ENCODE measurements around the gene FES. TPM values are rescaled to one million over a fixed set of nuclear protein-coding genes. Genes with fewer than 3 reads are reported as not detected.

Gene FES
- polyA plus RNA-seq, 2 of the 4 experiments (the other 2 are of a cell fraction), result 0.39 to 0.50 TPM

- Histone ChIP-seq H3K9me3 (no peaks in the 10 kb centered on the region), H3K4me2 (no peak overlapping the region), H3K4me3 (no peak overlapping the region), H3K4me1 (no peaks in the 10 kb centered on the region), H3K27ac (no peak overlapping the region)
- ATAC-seq (no peak), DNase-seq (ENCODE audit: low read depth in 1 of 2, low spot score in 1 of 2) (no peak), FAIRE-seq (no peak)
- WGBS (ENCODE audit: missing lambda C conversion rate), result 92% methylated on average over 11 of the region's 11 CpGs
- TF ChIP-seq NR3C1 (IDR thresholded peaks at IDR 0.05) (no peak), FOXS1 (CRISPR knock-in tag; IDR thresholded peaks at IDR 0.05) (no peak), HES2 (IDR thresholded peaks at IDR 0.05) (no peak), HMGXB4 (CRISPR knock-in tag; IDR thresholded peaks at IDR 0.05; ENCODE audit: borderline replicate concordance) (no peak), E2F6 (IDR thresholded peaks at IDR 0.05; ENCODE audit: borderline replicate concordance, low read depth) (no peak), RCOR1 (IDR thresholded peaks at IDR 0.05; ENCODE audit: low read depth, low read length) (no peak), TP53 (CRISPR knock-in tag; IDR thresholded peaks at IDR 0.05) (no peak), ZNF302 (CRISPR knock-in tag; IDR thresholded peaks at IDR 0.05) (no peak), CEBPB (IDR thresholded peaks at IDR 0.05) (no peak), FOSB (CRISPR knock-in tag; IDR thresholded peaks at IDR 0.05) (no peak), POLR2AphosphoS2 (conservative IDR thresholded peaks at IDR 0.05; ENCODE audit: low read length) (no peak), RNF2 (IDR thresholded peaks at IDR 0.05; ENCODE audit: borderline replicate concordance, low read depth) (no peak), CBX8 (IDR thresholded peaks at IDR 0.05) (no peak), EHF (CRISPR knock-in tag; IDR thresholded peaks at IDR 0.05) (no peak), HOXA7 (CRISPR knock-in tag; IDR thresholded peaks at IDR 0.05) (no peak), NFE2L2 (conservative IDR thresholded peaks at IDR 0.05; ENCODE audit: low read length) (no peak)
- ChIA-PET POLR2A (no interaction called here), CTCF (interaction anchor here (1.4 to 9.2 kb wide), 4 partner anchors 9 to 16 kb away, joined by 3 to 83 read pairs (median 40); partner anchors contain the start of genes HDDC3, MAN2A2 and UNC45A)
Measured at GRCh38 chr15:90916461-90916860, 32.2 kb downstream of the FES start.

- CTCF ChIA-PET, result interaction anchor here (1.5 to 9.2 kb wide), 4 partner anchors 14 to 39 kb away, joined by 4 to 83 read pairs (median 31); partner anchors contain the start of genes HDDC3, MAN2A2 and UNC45A
Measured at GRCh38 chr15:90917569-90917968, 33.3 kb downstream of the FES start.

More at GRCh38 chr15:90917569-90917968, 33.3 kb downstream of the FES start:
- H3K9me3 ChIP-seq, result no peaks in the 10 kb centered on the region
- no peak for TF ChIP-seq EHF (CRISPR knock-in tag; IDR thresholded peaks at IDR 0.05)
- no peak for TF ChIP-seq PBX3 (IDR thresholded peaks at IDR 0.05)
- no peak for TF ChIP-seq ZFP36 (IDR thresholded peaks at IDR 0.05; ENCODE audit: borderline replicate concordance, partially characterized antibody)
- TF ChIP-seq MAFK (IDR thresholded peaks at IDR 0.05; ENCODE audit: partially characterized antibody), result no peak
- no peak for TF ChIP-seq RNF2 (IDR thresholded peaks at IDR 0.05; ENCODE audit: borderline replicate concordance, low read depth)
- POLR2A ChIA-PET, result no interaction called here
- ATAC-seq (no peak), DNase-seq (ENCODE audit: low read depth in 1 of 2, low spot score in 1 of 2) (no peak), FAIRE-seq (no peak)
- no peak overlapping the region for H3K4me2 ChIP-seq
- H3K4me1 ChIP-seq, result no peaks in the 10 kb centered on the region
- no peak overlapping the region for H3K27ac ChIP-seq
- 95% methylated on average over 12 of the region's 12 CpGs for WGBS (ENCODE audit: missing lambda C conversion rate)
- H3K4me3 ChIP-seq, result no peak overlapping the region
